Measurements from ENCODE around the gene KRT83.

The KRT83 gene

GRCh38 chr12:52342781-52343490 is 21.7 kb upstream of the KRT83 start:
- no peak for TF ChIP-seq EZH2phosphoT487 (IDR thresholded peaks at IDR 0.05; ENCODE audit: borderline replicate concordance)
- no peak for TF ChIP-seq CTCF (conservative IDR thresholded peaks at IDR 0.05; ENCODE audit: low read length)
- H3K79me2 ChIP-seq (ENCODE audit: insufficient read depth, low read length), result no peaks in the 10 kb centered on the region

GRCh38 chr12:52341066-52341580 is 19.9 kb upstream of the KRT83 start:
- Histone ChIP-seq H3K4me2 (ENCODE audit: low read depth, low read length, poor library complexity, severe bottlenecking) (no peak overlapping the region), H3K9me2 (replicated peaks; ENCODE audit: low read depth, low read length) (no peaks in the 10 kb centered on the region), H2AFZ (ENCODE audit: low read length) (no peak overlapping the region), H3K27me3 (ENCODE audit: insufficient read depth, low read length, poor library complexity, severe bottlenecking) (no peaks in the 10 kb centered on the region), H3K9ac (ENCODE audit: low read depth, low read length, poor library complexity, severe bottlenecking) (no peak overlapping the region), H3F3A (ENCODE audit: low read depth) (no peaks in the 10 kb centered on the region), H3K9me3 (ENCODE audit: insufficient read depth, low read depth, low read length) (no peaks in the 10 kb centered on the region), H4K20me1 (ENCODE audit: insufficient read depth, low read length, poor library complexity, severe bottlenecking) (no peaks in the 10 kb centered on the region), H3K4me3 (ENCODE audit: low read length, poor library complexity, severe bottlenecking) (no peak overlapping the region), H3K36me3 (ENCODE audit: insufficient read depth, low read length) (no peaks in the 10 kb centered on the region), H3K79me2 (ENCODE audit: insufficient read depth, low read length) (no peaks in the 10 kb centered on the region), H3K4me1 (ENCODE audit: insufficient read depth, low read length, poor library complexity, severe bottlenecking) (peaks cover 1% of the 10 kb centered on the region)
- TF ChIP-seq EZH2phosphoT487 (IDR thresholded peaks at IDR 0.05; ENCODE audit: borderline replicate concordance), result no peak
- no peak for TF ChIP-seq CTCF (conservative IDR thresholded peaks at IDR 0.05; ENCODE audit: low read length)

More at GRCh38 chr12:52342781-52343490, 21.7 kb upstream of the KRT83 start:
- no peaks in the 10 kb centered on the region for H3F3A ChIP-seq (ENCODE audit: low read depth)
- no peak overlapping the region for H3K4me2 ChIP-seq (ENCODE audit: low read depth, low read length, poor library complexity, severe bottlenecking)
- no peaks in the 10 kb centered on the region for H3K27me3 ChIP-seq (ENCODE audit: insufficient read depth, low read length, poor library complexity, severe bottlenecking)
- peaks cover 14% of the 10 kb centered on the region for H3K4me1 ChIP-seq (ENCODE audit: insufficient read depth, low read length, poor library complexity, severe bottlenecking)
- no peaks in the 10 kb centered on the region for H3K9me2 ChIP-seq (replicated peaks; ENCODE audit: low read depth, low read length)
- H4K20me1 ChIP-seq (ENCODE audit: insufficient read depth, low read length, poor library complexity, severe bottlenecking), result no peaks in the 10 kb centered on the region
- H2AFZ ChIP-seq (ENCODE audit: low read length), result no peak overlapping the region
- H3K9me3 ChIP-seq (ENCODE audit: insufficient read depth, low read depth, low read length), result no peaks in the 10 kb centered on the region
- H3K4me3 ChIP-seq (ENCODE audit: low read length, poor library complexity, severe bottlenecking), result no peak overlapping the region
- no peaks in the 10 kb centered on the region for H3K36me3 ChIP-seq (ENCODE audit: insufficient read depth, low read length)
- H3K9ac ChIP-seq (ENCODE audit: low read depth, low read length, poor library complexity, severe bottlenecking), result no peak overlapping the region

GRCh38 chr12:52338241-52338960 is 17.2 kb upstream of the KRT83 start:
- H3K9me3 ChIP-seq (ENCODE audit: insufficient read depth, low read depth, low read length), result no peaks in the 10 kb centered on the region
- TF ChIP-seq CTCF (conservative IDR thresholded peaks at IDR 0.05; ENCODE audit: low read length) (no peak), EZH2phosphoT487 (IDR thresholded peaks at IDR 0.05; ENCODE audit: borderline replicate concordance) (no peak)
- H3K79me2 ChIP-seq (ENCODE audit: insufficient read depth, low read length), result no peaks in the 10 kb centered on the region
- H3K9ac ChIP-seq (ENCODE audit: low read depth, low read length, poor library complexity, severe bottlenecking), result no peak overlapping the region
- no peak overlapping the region for H3K4me3 ChIP-seq (ENCODE audit: low read length, poor library complexity, severe bottlenecking)
- H3K27me3 ChIP-seq (ENCODE audit: insufficient read depth, low read length, poor library complexity, severe bottlenecking), result no peaks in the 10 kb centered on the region
- no peak overlapping the region for H2AFZ ChIP-seq (ENCODE audit: low read length)
- H4K20me1 ChIP-seq (ENCODE audit: insufficient read depth, low read length, poor library complexity, severe bottlenecking), result no peaks in the 10 kb centered on the region
- H3K4me2 ChIP-seq (ENCODE audit: low read depth, low read length, poor library complexity, severe bottlenecking), result no peak overlapping the region
- no peaks in the 10 kb centered on the region for H3K36me3 ChIP-seq (ENCODE audit: insufficient read depth, low read length)
- no peaks in the 10 kb centered on the region for H3K4me1 ChIP-seq (ENCODE audit: insufficient read depth, low read length, poor library complexity, severe bottlenecking)
- no peaks in the 10 kb centered on the region for H3F3A ChIP-seq (ENCODE audit: low read depth)
- no peaks in the 10 kb centered on the region for H3K9me2 ChIP-seq (replicated peaks; ENCODE audit: low read depth, low read length)

Measured in Loucy (cell line).